Testis (tissue), 3 donors: ENCODE results near the gene NKIRAS2. TPM values are rescaled to one million over a fixed set of nuclear protein-coding genes. Genes with fewer than 3 reads are reported as not detected.
"Not testable (repeated sequence)": the region's sequence is repeated elsewhere in the genome, so short reads cannot be mapped to it uniquely, and the experiment has no call there.

Experiments
- DNase-seq: peaks from one replicate; pipeline ENCODE4 v3.0.0-alpha.2; 2019
- H3K27ac ChIP-seq, 2 donors: fragments of 200-600 bp; sonication (generic); one replicate each; pipeline ENCODE4 v1.5.1; 2019
- H3K27me3 ChIP-seq: fragments of 200-600 bp; sonication (generic); one replicate; pipeline ENCODE4 v1.5.1; 2019
- H3K36me3 ChIP-seq: fragments of 200-600 bp; sonication (generic); one replicate; pipeline ENCODE4 v1.5.1; 2017; ENCODE audit warnings: low read depth; ENCODE audit errors: missing control alignments
- H3K4me1 ChIP-seq: fragments of 200-600 bp; sonication (generic); one replicate; pipeline ENCODE4 v1.5.1; 2019
- H3K4me3 ChIP-seq, 2 donors: fragments of 200-600 bp; sonication (generic); one replicate each; pipeline ENCODE4 v1.5.1; 2017 to 2019
- H3K9me3 ChIP-seq: fragments of 200-600 bp; sonication (generic); one replicate; pipeline ENCODE4 v1.5.1; 2017
- POLR2A ChIP-seq: fragments of 450-650 bp; IDR thresholded peaks from one replicate; pipeline ENCODE4 v1.6.1; 2017; ENCODE audit warnings: antibody characterized with exemption, mild to moderate bottlenecking, moderate library complexity
- WGBS, 2 donors: methylation state at CpG; one replicate each; pipeline ENCODE4 v1.1.5; 2018; 5-methylcytosine and 5-hydroxymethylcytosine counted together
- intact Hi-C: fragments of 100-400 bp; cut with DNase I; formaldehyde crosslinking; loops from one replicate; pipeline ENCODE4 v1.15.1; 2023; ENCODE audit warnings: low total_unique reads
- polyA plus RNA-seq: library from polyadenylated mRNA; stranded (reverse); fragments of 350-450 nt; fragmentation: Illumina TruSeq; extraction: RNeasy Lipid Tissue Mini Kit (QIAGEN cat#74804); gene quantifications from one replicate; pipeline ENCODE4 v1.2.3, GENCODE V29; 2014; ENCODE audit warnings: low read depth, low replicate concordance; ENCODE audit not compliant: insufficient read depth
- total RNA-seq, 2 donors: library from RNA; depleted of rRNA; stranded (reverse); fragments of >200 nt; gene quantifications; one replicate each; pipeline ENCODE4 v1.2.3, GENCODE V29; 2016
- TF ChIP-seq, protein P1 (sequence below), 3 experiments: fragments of 450-650 bp in 2 of 3; fragments of 200-600 bp in 1 of 3; sonication (generic) in 1 of 3; IDR thresholded peaks; one replicate each; pipeline ENCODE4 v1.5.1; 2016 to 2019; ENCODE audit warnings: antibody characterized with exemption in 3 of 3, mild to moderate bottlenecking in 2 of 3, moderate library complexity in 1 of 3

Gene NKIRAS2
- total and polyA plus RNA-seq, 3 donors from 2014 or later: 65.4 to 103 (median 85.1) TPM

- no peaks in the 10 kb centered on the region for H3K9me3 ChIP-seq
- no peaks in the 10 kb centered on the region for H3K4me1 ChIP-seq
- TF ChIP-seq POLR2A: no peak
- TF ChIP-seq, protein P1, sequence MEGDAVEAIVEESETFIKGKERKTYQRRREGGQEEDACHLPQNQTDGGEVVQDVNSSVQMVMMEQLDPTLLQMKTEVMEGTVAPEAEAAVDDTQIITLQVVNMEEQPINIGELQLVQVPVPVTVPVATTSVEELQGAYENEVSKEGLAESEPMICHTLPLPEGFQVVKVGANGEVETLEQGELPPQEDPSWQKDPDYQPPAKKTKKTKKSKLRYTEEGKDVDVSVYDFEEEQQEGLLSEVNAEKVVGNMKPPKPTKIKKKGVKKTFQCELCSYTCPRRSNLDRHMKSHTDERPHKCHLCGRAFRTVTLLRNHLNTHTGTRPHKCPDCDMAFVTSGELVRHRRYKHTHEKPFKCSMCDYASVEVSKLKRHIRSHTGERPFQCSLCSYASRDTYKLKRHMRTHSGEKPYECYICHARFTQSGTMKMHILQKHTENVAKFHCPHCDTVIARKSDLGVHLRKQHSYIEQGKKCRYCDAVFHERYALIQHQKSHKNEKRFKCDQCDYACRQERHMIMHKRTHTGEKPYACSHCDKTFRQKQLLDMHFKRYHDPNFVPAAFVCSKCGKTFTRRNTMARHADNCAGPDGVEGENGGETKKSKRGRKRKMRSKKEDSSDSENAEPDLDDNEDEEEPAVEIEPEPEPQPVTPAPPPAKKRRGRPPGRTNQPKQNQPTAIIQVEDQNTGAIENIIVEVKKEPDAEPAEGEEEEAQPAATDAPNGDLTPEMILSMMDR (IDR thresholded peaks at IDR 0.05): no peak
- no peaks in the 10 kb centered on the region for H3K27me3 ChIP-seq
- intact Hi-C loops: no loop called here
- WGBS, 2 donors: 89 to 93% methylated on average over 2 of the region's 2 CpGs
- H3K27ac ChIP-seq: no peak overlapping the region
- DNase-seq: no peak
- H3K4me3 ChIP-seq: no peak overlapping the region
- H3K36me3 ChIP-seq: no peaks in the 10 kb centered on the region
Measured at GRCh38 chr17:42001729-42002128, 18.2 kb upstream of the NKIRAS2 start.

DNA sequence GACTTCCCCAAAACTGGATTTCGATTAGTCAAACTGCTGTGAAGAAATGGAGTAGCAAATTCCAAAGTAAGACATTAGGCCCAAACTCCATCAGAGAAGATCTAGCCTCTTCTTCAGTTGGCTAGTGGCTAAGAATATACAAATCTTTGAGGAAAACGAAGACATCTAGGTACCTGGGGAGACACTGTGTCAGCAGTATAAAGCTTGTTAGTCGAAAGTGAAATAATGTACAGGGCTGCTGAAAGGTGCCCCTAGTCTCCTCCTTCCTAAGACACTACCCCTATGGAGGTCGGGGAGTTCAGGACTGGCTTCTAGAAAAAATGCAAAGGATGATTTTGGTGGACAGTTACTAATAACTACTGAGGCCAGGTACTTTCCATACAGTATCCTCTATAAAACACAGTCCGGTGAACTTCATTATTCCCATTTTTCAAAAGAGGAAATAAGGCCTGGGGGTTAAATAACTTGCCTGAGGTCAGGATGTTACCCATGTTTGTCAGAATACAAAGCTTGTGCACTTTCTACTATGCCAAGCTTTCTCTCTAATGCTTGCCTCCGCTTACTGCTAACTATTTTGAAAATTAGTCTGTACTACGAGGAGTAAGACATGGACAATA, 17.6 kb upstream of the NKIRAS2 start:
- TF ChIP-seq, protein P1 (IDR thresholded peaks at IDR 0.05): no peak
- no peak for TF ChIP-seq POLR2A
- DNase-seq: no peak
- Histone ChIP-seq H3K9me3 (no peaks in the 10 kb centered on the region), H3K36me3 (no peaks in the 10 kb centered on the region), H3K27me3 (no peaks in the 10 kb centered on the region), H3K4me1 (no peaks in the 10 kb centered on the region), H3K27ac (no peak overlapping the region), H3K4me3 (no peak overlapping the region)
- WGBS, 2 donors: 87 to 94% methylated on average over 7 of the region's 7 CpGs
- intact Hi-C loops: no loop called here

DNA sequence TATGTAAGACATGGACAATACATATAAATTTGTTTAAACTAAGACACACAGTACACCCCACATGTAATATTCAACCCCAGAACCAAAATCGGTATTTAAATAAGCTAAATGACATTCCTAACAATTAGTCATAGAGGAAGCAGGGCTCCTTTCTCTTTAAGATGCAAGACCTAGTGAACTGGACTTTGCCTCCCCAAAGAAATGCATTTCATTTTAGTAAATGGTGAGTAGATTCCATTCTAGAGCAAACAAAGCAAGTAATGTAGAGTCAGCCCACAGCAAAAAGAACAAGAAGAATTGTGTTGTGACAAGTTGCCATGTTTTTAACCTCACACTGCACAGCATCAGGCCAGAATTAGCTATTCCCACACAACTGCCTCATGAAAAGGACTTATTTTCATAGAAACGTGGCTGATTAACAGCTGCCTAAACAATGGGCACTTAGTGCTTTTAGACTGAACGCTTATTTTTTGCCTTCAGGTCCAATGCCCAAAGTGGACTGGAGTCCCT, 17.0 kb upstream of the NKIRAS2 start:
- H3K9me3 ChIP-seq: no peaks in the 10 kb centered on the region
- no peaks in the 10 kb centered on the region for H3K27me3 ChIP-seq
- no peak overlapping the region for H3K4me3 ChIP-seq
- no peak overlapping the region for H3K27ac ChIP-seq
- no peak for TF ChIP-seq POLR2A
- TF ChIP-seq, protein P1 (IDR thresholded peaks at IDR 0.05): no peak
- intact Hi-C loops: no loop called here
- no peaks in the 10 kb centered on the region for H3K4me1 ChIP-seq
- DNase-seq: no peak
- 85 to 93% methylated on average over 3 of the region's 3 CpGs for WGBS, 2 donors
- no peaks in the 10 kb centered on the region for H3K36me3 ChIP-seq

GRCh38 chr17:42005166-42005565, 14.7 kb upstream of the NKIRAS2 start:
- H3K4me3 ChIP-seq: no peak overlapping the region
- H3K27ac ChIP-seq: no peak overlapping the region
- H3K36me3 ChIP-seq: no peaks in the 10 kb centered on the region
- H3K4me1 ChIP-seq: no peaks in the 10 kb centered on the region
- DNase-seq: no peak
- H3K9me3 ChIP-seq: no peaks in the 10 kb centered on the region
- intact Hi-C loops: no loop called here
- WGBS, 2 donors: 81 to 88% methylated on average over 1 of the region's 1 CpG
- no peaks in the 10 kb centered on the region for H3K27me3 ChIP-seq
- TF ChIP-seq POLR2A: no peak
- TF ChIP-seq, protein P1 (IDR thresholded peaks at IDR 0.05): no peak

GRCh38 chr17:42009170-42009569, 10.7 kb upstream of the NKIRAS2 start:
- no peaks in the 10 kb centered on the region for H3K27me3 ChIP-seq
- DNase-seq: no peak
- H3K4me1 ChIP-seq: peaks cover 9% of the 10 kb centered on the region
- 76 to 89% methylated on average over 4 of the region's 4 CpGs for WGBS, 2 donors
- no peak overlapping the region for H3K27ac ChIP-seq
- no peaks in the 10 kb centered on the region for H3K9me3 ChIP-seq
- intact Hi-C loops: no loop called here
- TF ChIP-seq, protein P1 (IDR thresholded peaks at IDR 0.05): no peak
- TF ChIP-seq POLR2A: no peak
- no peaks in the 10 kb centered on the region for H3K36me3 ChIP-seq
- no peak overlapping the region for H3K4me3 ChIP-seq

- H3K4me3 ChIP-seq, intact Hi-C loops, H3K9me3 ChIP-seq, H3K27me3 ChIP-seq, H3K36me3 ChIP-seq, H3K27ac ChIP-seq, DNase-seq, H3K4me1 ChIP-seq: not testable (repeated sequence)
- WGBS, 2 donors: 74 to 77% methylated on average over 9 of the region's 9 CpGs
Measured at GRCh38 chr17:42010266-42010680, 9.6 kb upstream of the NKIRAS2 start.
